WTC11 (cell line): ENCODE measurements around the gene FAF1. TPM values are rescaled to one million over a fixed set of nuclear protein-coding genes. Genes with fewer than 3 reads are reported as not detected.

Experiments
- ATAC-seq: fragments of 200-7000 bp; cut with Tn5 transposase; 2 replicates; pipeline ENCODE4 v1.10.0; 2021; ENCODE audit warnings: mild to moderate bottlenecking, moderate library complexity
- CTCF ChIA-PET: fragments of 300-600 bp; sonication (Branson Sonifier 250); formaldehyde crosslinking; loops from one replicate; lab custom pipeline; 2021; ENCODE audit warnings: antibody characterized with exemption; lab: Charles Lee
- POLR2A ChIA-PET: fragments of 350-600 bp; sonication (Branson Sonifier 250); formaldehyde crosslinking; loops from one replicate; lab custom pipeline; 2021; ENCODE audit warnings: antibody characterized with exemption; lab: Charles Lee
- DNase-seq: peaks from one replicate; pipeline ENCODE4 v3.0.0; 2021; ENCODE audit warnings: low spot score
- H3K27ac Mint-ChIP-seq: 2 replicates; pipeline ENCODE4 v1.8.0; 2021; ENCODE audit warnings: mixed read lengths
- H3K27me3 Mint-ChIP-seq: 2 replicates; pipeline ENCODE4 v1.8.0; 2021; ENCODE audit warnings: low read depth, mild to moderate bottlenecking, moderate library complexity, mixed read lengths
- H3K36me3 Mint-ChIP-seq: 2 replicates; pipeline ENCODE4 v1.8.0; 2021; ENCODE audit warnings: mixed read lengths
- H3K4me1 Mint-ChIP-seq: 2 replicates; pipeline ENCODE4 v1.8.0; 2022; ENCODE audit warnings: mixed read lengths
- H3K4me3 Mint-ChIP-seq: 2 replicates; pipeline ENCODE4 v1.8.0; 2021; ENCODE audit warnings: mild to moderate bottlenecking, moderate library complexity, mixed read lengths
- H3K9me3 Mint-ChIP-seq: 2 replicates; pipeline ENCODE4 v1.8.0; 2021; ENCODE audit warnings: mixed read lengths
- AFF4 ChIP-seq: sonication (generic); formaldehyde crosslinking; IDR thresholded peaks from 2 replicates; pipeline ENCODE4 v1.8.1; 2023; ENCODE audit warnings: mild to moderate bottlenecking, missing genetic modification reagents, borderline replicate concordance
- CTCF ChIP-seq: fragments of 200-600 bp; IDR thresholded peaks from 2 replicates; pipeline ENCODE4 v1.8.0; 2022; ENCODE audit warnings: antibody characterized with exemption
- ETV6 ChIP-seq: sonication (generic); formaldehyde crosslinking; IDR thresholded peaks from 2 replicates; pipeline ENCODE4 v1.8.1; 2022; ENCODE audit warnings: mild to moderate bottlenecking, missing genetic modification reagents
- FOXK1 ChIP-seq: sonication (generic); formaldehyde crosslinking; IDR thresholded peaks from 2 replicates; pipeline ENCODE4 v1.8.0; 2022; ENCODE audit warnings: mild to moderate bottlenecking, moderate library complexity, missing genetic modification reagents
- FOXP1 ChIP-seq: sonication (generic); formaldehyde crosslinking; IDR thresholded peaks from 2 replicates; pipeline ENCODE4 v1.8.0; 2022; ENCODE audit warnings: missing genetic modification reagents, mild to moderate bottlenecking, moderate library complexity, borderline replicate concordance
- GRHL2 ChIP-seq: fragments of 250-450 bp; sonication (Bioruptor Pico); IDR thresholded peaks from 2 replicates; pipeline ENCODE4 v1.8.0; 2022; ENCODE audit warnings: mild to moderate bottlenecking, moderate library complexity; ENCODE audit not compliant: insufficient replicate concordance, severe bottlenecking
- GTF2I ChIP-seq: fragments of 250-450 bp; sonication (Bioruptor Pico); conservative IDR thresholded peaks from 2 replicates; pipeline ENCODE4 v1.4.0; 2021; ENCODE audit warnings: mild to moderate bottlenecking
- HMGA2 ChIP-seq: fragments of 250-450 bp; sonication (Bioruptor Pico); IDR thresholded peaks from 2 replicates; pipeline ENCODE4 v1.4.0; 2021; ENCODE audit warnings: mild to moderate bottlenecking, moderate library complexity
- IRF1 ChIP-seq: sonication (generic); formaldehyde crosslinking; IDR thresholded peaks from 2 replicates; pipeline ENCODE4 v1.8.0; 2023; ENCODE audit warnings: missing genetic modification reagents
- PRRX2 ChIP-seq: fragments of 250-450 bp; sonication (Bioruptor Pico); IDR thresholded peaks from 2 replicates; pipeline ENCODE4 v1.8.0; 2021; ENCODE audit warnings: mild to moderate bottlenecking
- STAT6 ChIP-seq: sonication (generic); formaldehyde crosslinking; conservative IDR thresholded peaks from 2 replicates; pipeline ENCODE4 v1.8.1; 2023; ENCODE audit warnings: mild to moderate bottlenecking, low read depth, missing genetic modification reagents, moderate library complexity
- TCF7 ChIP-seq: sonication (generic); formaldehyde crosslinking; IDR thresholded peaks from 2 replicates; pipeline ENCODE4 v1.8.0; 2022; ENCODE audit warnings: mild to moderate bottlenecking, low read depth, missing genetic modification reagents, moderate library complexity
- USF2 ChIP-seq: sonication (generic); formaldehyde crosslinking; IDR thresholded peaks from 2 replicates; pipeline ENCODE4 v1.8.1; 2023; ENCODE audit warnings: mild to moderate bottlenecking, missing genetic modification reagents, moderate library complexity
- ZMAT4 ChIP-seq: fragments of 250-450 bp; sonication (Bioruptor Pico); IDR thresholded peaks from 2 replicates; pipeline ENCODE4 v1.9.0; 2021; ENCODE audit warnings: mild to moderate bottlenecking
- ZNF219 ChIP-seq: sonication (generic); formaldehyde crosslinking; IDR thresholded peaks from 2 replicates; pipeline ENCODE4 v1.8.0; 2023; ENCODE audit warnings: missing genetic modification reagents, mild to moderate bottlenecking, borderline replicate concordance
- ZNF232 ChIP-seq: sonication (generic); formaldehyde crosslinking; IDR thresholded peaks from 2 replicates; pipeline ENCODE4 v1.8.0; 2022; ENCODE audit warnings: mild to moderate bottlenecking, missing genetic modification reagents
- ZNF423 ChIP-seq: fragments of 250-450 bp; sonication (Bioruptor Pico); IDR thresholded peaks from 2 replicates; pipeline ENCODE4 v2.1.2; 2022; ENCODE audit warnings: mild to moderate bottlenecking, moderate library complexity
- ZNF671 ChIP-seq: fragments of 250-450 bp; sonication (Bioruptor Pico); IDR thresholded peaks from 2 replicates; pipeline ENCODE4 v1.8.0; 2021; ENCODE audit warnings: mild to moderate bottlenecking
- total RNA-seq: library from RNA; stranded (reverse); gene quantifications from 3 replicates; pipeline ENCODE4 v1.2.3, GENCODE V29; 2021
- TF ChIP-seq, protein P1 (sequence below): sonication (generic); formaldehyde crosslinking; conservative IDR thresholded peaks from 2 replicates; pipeline ENCODE4 v1.8.1; 2022; ENCODE audit warnings: mild to moderate bottlenecking, missing genetic modification reagents
- TF ChIP-seq, protein P2 (sequence below): sonication (generic); formaldehyde crosslinking; IDR thresholded peaks from 2 replicates; pipeline ENCODE4 v1.8.0; 2022; ENCODE audit warnings: mild to moderate bottlenecking, missing genetic modification reagents

The FAF1 gene
- total RNA-seq, 1 experiment from 2014 or later = 53.5 TPM

- TF ChIP-seq CTCF (no peak), TCF7 (CRISPR knock-in tag) (no peak), FOXK1 (CRISPR knock-in tag) (no peak), GRHL2 (CRISPR knock-in tag) (no peak), ZMAT4 (CRISPR knock-in tag) (no peak), HMGA2 (CRISPR knock-in tag) (no peak), ZNF219 (CRISPR knock-in tag) (no peak), GTF2I (CRISPR knock-in tag) (no peak)
- TF ChIP-seq, protein P1, sequence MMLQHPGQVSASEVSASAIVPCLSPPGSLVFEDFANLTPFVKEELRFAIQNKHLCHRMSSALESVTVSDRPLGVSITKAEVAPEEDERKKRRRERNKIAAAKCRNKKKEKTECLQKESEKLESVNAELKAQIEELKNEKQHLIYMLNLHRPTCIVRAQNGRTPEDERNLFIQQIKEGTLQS (CRISPR knock-in tag) = no peak
- TF ChIP-seq, all 79 proteins: peak for 0
These were observed 80.9 kb downstream of the FAF1 start (continued) for GRCh38 chr1:50879137-50879536.

DNA sequence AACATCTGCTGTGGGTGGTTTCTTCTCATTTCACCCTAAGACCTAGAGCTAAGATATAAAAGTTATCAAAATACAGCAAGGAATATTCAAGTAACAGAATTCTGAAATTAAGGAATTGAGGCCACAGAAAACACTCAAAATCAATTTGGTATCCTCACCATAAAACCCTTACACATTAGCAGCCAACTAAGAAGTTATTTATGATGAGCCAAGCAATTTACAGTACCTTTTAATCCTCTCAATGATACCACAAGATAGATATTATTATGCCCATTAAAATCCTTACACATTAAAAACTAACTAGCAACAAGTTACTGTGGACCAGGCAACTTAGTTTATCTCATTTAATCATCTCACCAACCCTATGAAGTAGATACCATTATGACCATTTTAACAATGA is 81.6 kb downstream of the FAF1 start:
- Mint-ChIP-seq H3K27ac (no peak overlapping the region), H3K27me3 (no peaks in the 10 kb centered on the region), H3K36me3 (no peaks in the 10 kb centered on the region), H3K9me3 (no peaks in the 10 kb centered on the region), H3K4me3 (no peak overlapping the region), H3K4me1 (peaks cover 3% of the 10 kb centered on the region; the same call in 1 of the 2 replicates)
- DNase-seq = no peak
- TF ChIP-seq USF2 (CRISPR knock-in tag) (no peak), CTCF (no peak), PRRX2 (no peak), IRF1 (no peak), ZNF232 (CRISPR knock-in tag) (no peak), AFF4 (no peak), ZNF423 (CRISPR knock-in tag) (no peak), ZNF671 (CRISPR knock-in tag) (no peak), FOXP1 (CRISPR knock-in tag) (no peak), STAT6 (no peak), ZMAT4 (CRISPR knock-in tag) (no peak), ETV6 (no peak)
- TF ChIP-seq, protein P2, sequence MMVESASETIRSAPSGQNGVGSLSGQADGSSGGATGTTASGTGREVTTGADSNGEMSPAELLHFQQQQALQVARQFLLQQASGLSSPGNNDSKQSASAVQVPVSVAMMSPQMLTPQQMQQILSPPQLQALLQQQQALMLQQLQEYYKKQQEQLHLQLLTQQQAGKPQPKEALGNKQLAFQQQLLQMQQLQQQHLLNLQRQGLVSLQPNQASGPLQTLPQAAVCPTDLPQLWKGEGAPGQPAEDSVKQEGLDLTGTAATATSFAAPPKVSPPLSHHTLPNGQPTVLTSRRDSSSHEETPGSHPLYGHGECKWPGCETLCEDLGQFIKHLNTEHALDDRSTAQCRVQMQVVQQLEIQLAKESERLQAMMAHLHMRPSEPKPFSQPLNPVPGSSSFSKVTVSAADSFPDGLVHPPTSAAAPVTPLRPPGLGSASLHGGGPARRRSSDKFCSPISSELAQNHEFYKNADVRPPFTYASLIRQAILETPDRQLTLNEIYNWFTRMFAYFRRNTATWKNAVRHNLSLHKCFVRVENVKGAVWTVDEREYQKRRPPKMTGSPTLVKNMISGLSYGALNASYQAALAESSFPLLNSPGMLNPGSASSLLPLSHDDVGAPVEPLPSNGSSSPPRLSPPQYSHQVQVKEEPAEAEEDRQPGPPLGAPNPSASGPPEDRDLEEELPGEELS = no peak
- ChIA-PET POLR2A (no interaction called here), CTCF (no interaction called here)
- no peak for ATAC-seq
